ENCODE results near the gene FAM181A. TPM values are rescaled to one million over a fixed set of nuclear protein-coding genes. Genes with fewer than 3 reads are reported as not detected.
A peak's percentile ranks its signal among the peaks of the same experiment; 100 is the strongest.

Gene FAM181A
- not detected for total RNA-seq (ENCODE audit: insufficient read depth, low replicate concordance)

- DNase-seq (ENCODE audit: low spot score) = no peak
These were observed at the start of gene FAM181A for GRCh38 chr14:93926873-93927799. Gene FAM181A (plus strand): TSS chr14:93927344. CDS start chr14:93928286, 942 bp downstream.

- DNase-seq (ENCODE audit: low spot score) = no peak
These were observed 48.9 kb upstream of the FAM181A start for GRCh38 chr14:93878212-93878611.

- DNase-seq (ENCODE audit: low spot score) = no peak
These were observed 48.3 kb upstream of the FAM181A start for GRCh38 chr14:93878871-93879270.

- DNase-seq (ENCODE audit: low spot score) = no peak
These were observed 47.7 kb upstream of the FAM181A start for GRCh38 chr14:93879362-93879983.

GRCh38 chr14:93880021-93880820 lies 46.9 kb upstream of the FAM181A start:
- DNase-seq (ENCODE audit: low spot score) = peak; percentile 70

- DNase-seq (ENCODE audit: low spot score) = no peak
These were observed 42.2 kb upstream of the FAM181A start for GRCh38 chr14:93884950-93885349.

GRCh38 chr14:93888995-93889394 lies 38.1 kb upstream of the FAM181A start:
- no peak for DNase-seq (ENCODE audit: low spot score)

- DNase-seq (ENCODE audit: low spot score) = peak; percentile 61
These were observed 37.2 kb upstream of the FAM181A start for GRCh38 chr14:93889739-93890483.

GRCh38 chr14:93891756-93892504 lies 35.2 kb upstream of the FAM181A start:
- DNase-seq (ENCODE audit: low spot score) = no peak

GRCh38 chr14:93892505-93892839 lies 34.7 kb upstream of the FAM181A start:
- DNase-seq (ENCODE audit: low spot score) = no peak

- peak; percentile 77 for DNase-seq (ENCODE audit: low spot score)
These were observed 34.1 kb upstream of the FAM181A start for GRCh38 chr14:93892923-93893558.

GRCh38 chr14:93893661-93894261 lies 33.4 kb upstream of the FAM181A start:
- DNase-seq (ENCODE audit: low spot score) = peak; percentile 78

- no peak for DNase-seq (ENCODE audit: low spot score)
These were observed 32.0 kb upstream of the FAM181A start for GRCh38 chr14:93895023-93895604.

- DNase-seq (ENCODE audit: low spot score) = no peak
These were observed 29.7 kb upstream of the FAM181A start for GRCh38 chr14:93897476-93897845.

- DNase-seq (ENCODE audit: low spot score) = no peak
These were observed 29.0 kb upstream of the FAM181A start for GRCh38 chr14:93898081-93898611.

GRCh38 chr14:93898731-93899130 lies 28.4 kb upstream of the FAM181A start:
- no peak for DNase-seq (ENCODE audit: low spot score)

GRCh38 chr14:93901813-93902212 lies 25.3 kb upstream of the FAM181A start:
- DNase-seq (ENCODE audit: low spot score) = no peak

GRCh38 chr14:93902619-93903307 lies 24.4 kb upstream of the FAM181A start:
- DNase-seq (ENCODE audit: low spot score) = no peak
